ENCODE data around the gene UMODL1.

The UMODL1 gene

DNA sequence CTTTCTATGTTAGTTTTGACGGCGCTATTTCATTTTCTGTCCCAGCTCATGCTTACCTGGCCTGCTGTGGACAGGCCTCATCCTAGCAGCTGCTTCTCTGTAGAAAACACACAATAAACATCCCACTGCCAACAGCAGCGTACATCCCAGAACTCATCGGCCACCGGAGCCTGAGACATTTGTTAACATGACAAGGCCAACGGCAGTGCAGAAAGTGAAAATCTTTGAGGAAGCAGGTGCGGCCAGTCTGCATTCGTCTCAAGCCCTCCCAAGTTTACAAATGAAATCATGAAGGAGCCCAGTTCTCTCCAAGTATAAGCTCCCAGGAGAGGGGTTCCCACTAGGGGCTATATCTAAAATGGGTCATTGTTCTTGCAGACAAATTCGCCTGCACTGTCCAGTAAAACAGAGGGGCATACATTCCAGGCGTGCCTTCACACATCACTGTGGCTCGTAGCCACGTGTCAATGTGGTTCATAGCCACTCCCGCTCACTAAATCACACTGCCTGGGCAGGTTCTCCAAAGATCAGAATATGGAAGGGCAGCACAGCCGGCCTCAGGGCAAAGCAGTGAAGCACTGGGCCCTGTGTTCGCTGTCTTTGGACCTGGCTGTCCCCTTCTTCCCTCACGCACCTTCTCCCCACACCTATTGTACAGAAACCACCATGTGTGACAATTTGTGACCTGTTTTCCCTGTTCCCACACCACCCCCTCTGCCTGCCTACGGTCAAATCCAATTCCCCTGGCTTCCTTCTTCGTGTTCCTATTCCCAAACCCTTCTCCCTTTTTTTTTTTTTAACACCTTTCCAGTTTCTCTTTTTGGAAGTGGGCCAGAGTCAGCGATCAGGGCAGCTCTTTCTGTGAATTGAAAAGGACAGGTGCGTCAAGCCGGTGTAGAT is 120.8 kb downstream of the UMODL1 start:
- Histone ChIP-seq H2BK12ac (ENCODE audit: low read length) (no peak overlapping the region), H3K27ac (ENCODE audit: low read depth, low read length) (no peak overlapping the region), H3K4me2 (ENCODE audit: low read length) (no peak overlapping the region), H3K4me1 (ENCODE audit: control insufficient read depth in 1 of 2, insufficient read depth in 2 of 2, low read length in 2 of 2) (peaks cover 3 to 4% of the 10 kb centered on the region in 2 experiments), H2BK120ac (ENCODE audit: insufficient read depth, low read length, poor library complexity) (no peak overlapping the region), H3K79me1 (ENCODE audit: low read length) (no peaks in the 10 kb centered on the region), H2AK5ac (ENCODE audit: low read length) (no peak overlapping the region), H4K12ac (ENCODE audit: low read depth, low read length) (no peak overlapping the region), H3K79me2 (ENCODE audit: control insufficient read depth, insufficient read depth, low read length, poor library complexity) (no peaks in the 10 kb centered on the region), H3K9ac (ENCODE audit: low read length) (no peak overlapping the region), H3K18ac (ENCODE audit: low read length) (no peak overlapping the region), H3K23ac (ENCODE audit: low read length) (no peak overlapping the region), H3K4me3 (ENCODE audit: low read depth, low read length) (no peak overlapping the region), H3K9me3 (ENCODE audit: insufficient read depth, low read depth, low read length) (no peaks in the 10 kb centered on the region), H3K4ac (ENCODE audit: low read depth, low read length) (no peak overlapping the region), H3K27me3 (ENCODE audit: insufficient read depth, low read length) (no peaks in the 10 kb centered on the region), H2AFZ (ENCODE audit: insufficient read depth, low read length, poor library complexity) (no peak overlapping the region), H4K91ac (ENCODE audit: low read depth, low read length) (no peak overlapping the region), H3K36me3 (ENCODE audit: control insufficient read depth in 1 of 2, insufficient read depth in 2 of 2, low read length in 2 of 2) (no peaks in the 10 kb centered on the region), H2BK5ac (ENCODE audit: low read depth, low read length, poor library complexity) (no peak overlapping the region), H3K14ac (ENCODE audit: low read length) (no peak overlapping the region), H4K8ac (ENCODE audit: low read depth, low read length) (no peak overlapping the region)
- no peak for DNase-seq
- whole genome bisulfite sequencing (ENCODE audit: extremely low coverage, insufficient coverage, insufficient read length) = no CpG with 5 or more reads among the region's 21 CpGs

All from trophoblast cell (in vitro differentiated cells and primary cell).